Chondrocyte (in vitro differentiated cells): Measurements from ENCODE around the gene AGBL5. TPM values are rescaled to one million over a fixed set of nuclear protein-coding genes. Genes with fewer than 3 reads are reported as not detected.

ENCODE experiments used
- DNase-seq: peaks from one replicate; pipeline ENCODE4 v3.0.0; 2021; ENCODE audit warnings: mixed read lengths, low spot score
- H3K27ac Mint-ChIP-seq: one replicate; pipeline ENCODE4 v1.8.0; 2021; ENCODE audit warnings: mild to moderate bottlenecking, moderate library complexity, mixed read lengths; ENCODE audit not compliant: unreplicated experiment
- H3K27me3 Mint-ChIP-seq: 2 replicates; pipeline ENCODE4 v1.8.0; 2021; ENCODE audit warnings: low read depth, mixed read lengths
- H3K36me3 Mint-ChIP-seq: 2 replicates; pipeline ENCODE4 v1.8.0; 2021; ENCODE audit warnings: low read depth, mixed read lengths
- H3K4me1 Mint-ChIP-seq: 2 replicates; pipeline ENCODE4 v1.8.0; 2021; ENCODE audit warnings: low read depth, mild to moderate bottlenecking, mixed read lengths
- H3K4me3 Mint-ChIP-seq: one replicate; pipeline ENCODE4 v1.8.0; 2021; ENCODE audit warnings: mild to moderate bottlenecking, moderate library complexity, mixed read lengths; ENCODE audit not compliant: unreplicated experiment
- H3K9me3 Mint-ChIP-seq: 2 replicates; pipeline ENCODE4 v1.8.0; 2021; ENCODE audit warnings: low read depth, mixed read lengths
- long read RNA-seq: library from polyadenylated mRNA; stranded (forward); transcript quantifications from one replicate; pipeline ENCODE4 v2.0.0, GENCODE V29; 2021
- total RNA-seq: library from RNA; stranded (reverse); gene quantifications from 3 replicates; pipeline ENCODE4 v1.2.1, GENCODE V29; 2021
- TF ChIP-seq, protein P1 (sequence below): fragments of 200-600 bp; sonication (generic); IDR thresholded peaks from 2 replicates; pipeline ENCODE4 v1.5.0; 2021; ENCODE audit warnings: antibody characterized with exemption, mild to moderate bottlenecking, moderate library complexity

The AGBL5 gene, protein sequence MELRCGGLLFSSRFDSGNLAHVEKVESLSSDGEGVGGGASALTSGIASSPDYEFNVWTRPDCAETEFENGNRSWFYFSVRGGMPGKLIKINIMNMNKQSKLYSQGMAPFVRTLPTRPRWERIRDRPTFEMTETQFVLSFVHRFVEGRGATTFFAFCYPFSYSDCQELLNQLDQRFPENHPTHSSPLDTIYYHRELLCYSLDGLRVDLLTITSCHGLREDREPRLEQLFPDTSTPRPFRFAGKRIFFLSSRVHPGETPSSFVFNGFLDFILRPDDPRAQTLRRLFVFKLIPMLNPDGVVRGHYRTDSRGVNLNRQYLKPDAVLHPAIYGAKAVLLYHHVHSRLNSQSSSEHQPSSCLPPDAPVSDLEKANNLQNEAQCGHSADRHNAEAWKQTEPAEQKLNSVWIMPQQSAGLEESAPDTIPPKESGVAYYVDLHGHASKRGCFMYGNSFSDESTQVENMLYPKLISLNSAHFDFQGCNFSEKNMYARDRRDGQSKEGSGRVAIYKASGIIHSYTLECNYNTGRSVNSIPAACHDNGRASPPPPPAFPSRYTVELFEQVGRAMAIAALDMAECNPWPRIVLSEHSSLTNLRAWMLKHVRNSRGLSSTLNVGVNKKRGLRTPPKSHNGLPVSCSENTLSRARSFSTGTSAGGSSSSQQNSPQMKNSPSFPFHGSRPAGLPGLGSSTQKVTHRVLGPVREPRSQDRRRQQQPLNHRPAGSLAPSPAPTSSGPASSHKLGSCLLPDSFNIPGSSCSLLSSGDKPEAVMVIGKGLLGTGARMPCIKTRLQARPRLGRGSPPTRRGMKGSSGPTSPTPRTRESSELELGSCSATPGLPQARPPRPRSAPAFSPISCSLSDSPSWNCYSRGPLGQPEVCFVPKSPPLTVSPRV
- total RNA-seq = 14.0 to 31.8 TPM (median 16.3 TPM) in 3 replicates
- long read RNA-seq, transcript AGBL5-201 (11 exons, 2,382 nt) = major isoform, 7 of 31 reads
- long read RNA-seq, partial matches to known transcripts = 4 of 31 reads
- long read RNA-seq, other reads (novel, unspliced or antisense) = 18 of 31 reads

DNA sequence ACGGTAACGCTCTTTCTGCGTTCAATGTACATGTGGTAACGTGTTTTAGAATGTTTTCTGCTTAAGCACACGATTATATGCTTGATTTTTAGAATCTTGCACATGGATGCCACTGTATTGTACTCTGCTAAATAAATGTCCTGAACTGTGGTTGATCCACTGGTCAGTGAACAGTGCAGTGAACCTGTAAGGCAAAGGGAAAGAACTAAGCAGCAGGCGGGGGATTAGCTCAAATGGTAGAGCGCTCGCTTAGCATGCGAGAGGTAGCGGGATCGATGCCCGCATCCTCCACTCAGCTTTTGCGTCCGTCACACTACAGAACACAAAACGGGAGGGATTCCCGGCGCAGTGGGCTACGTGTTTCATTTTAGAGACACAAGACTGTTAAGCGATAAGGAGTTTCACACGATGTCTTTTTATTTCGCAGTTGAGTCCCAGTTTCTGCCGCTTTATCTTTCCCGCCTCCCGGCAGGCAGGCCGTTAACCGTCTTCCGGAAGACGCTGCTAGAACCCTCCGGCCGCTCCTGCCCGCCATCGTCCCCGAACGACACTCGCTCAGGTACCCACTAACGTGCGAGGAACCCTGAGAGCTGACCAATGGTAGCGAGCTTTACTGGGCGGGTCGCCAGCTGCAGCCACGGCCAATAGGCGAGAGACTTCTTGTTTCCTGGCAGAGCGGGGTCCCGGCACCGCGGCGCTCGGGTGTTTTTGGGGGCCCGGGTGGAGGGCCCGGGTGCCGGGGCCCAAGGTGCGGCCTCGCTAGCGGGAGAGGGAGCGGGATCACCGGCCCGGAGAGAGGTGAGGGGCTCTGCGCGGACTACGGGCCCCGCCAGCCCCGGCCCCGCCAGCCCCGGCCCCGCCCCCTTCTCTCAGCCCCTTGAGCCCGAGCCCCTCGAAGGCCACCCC is at the start of gene AGBL5:
AGBL5 (plus strand) TSS at position 673 of the 906 bp plus-strand sequence. CDS start 1,291 bp downstream, outside the sequence.
- Mint-ChIP-seq H3K27me3 (no peaks in the 10 kb centered on the region), H3K27ac (peak within 1 kb of the TSS; percentile 99), H3K4me3 (peak within 1 kb of the TSS; percentile 88), H3K4me1 (peaks cover 13% of the 10 kb centered on the region), H3K36me3 (peaks cover 6% of the 10 kb centered on the region), H3K9me3 (no peaks in the 10 kb centered on the region)
- DNase-seq = peak; percentile 97
- TF ChIP-seq, protein P1, sequence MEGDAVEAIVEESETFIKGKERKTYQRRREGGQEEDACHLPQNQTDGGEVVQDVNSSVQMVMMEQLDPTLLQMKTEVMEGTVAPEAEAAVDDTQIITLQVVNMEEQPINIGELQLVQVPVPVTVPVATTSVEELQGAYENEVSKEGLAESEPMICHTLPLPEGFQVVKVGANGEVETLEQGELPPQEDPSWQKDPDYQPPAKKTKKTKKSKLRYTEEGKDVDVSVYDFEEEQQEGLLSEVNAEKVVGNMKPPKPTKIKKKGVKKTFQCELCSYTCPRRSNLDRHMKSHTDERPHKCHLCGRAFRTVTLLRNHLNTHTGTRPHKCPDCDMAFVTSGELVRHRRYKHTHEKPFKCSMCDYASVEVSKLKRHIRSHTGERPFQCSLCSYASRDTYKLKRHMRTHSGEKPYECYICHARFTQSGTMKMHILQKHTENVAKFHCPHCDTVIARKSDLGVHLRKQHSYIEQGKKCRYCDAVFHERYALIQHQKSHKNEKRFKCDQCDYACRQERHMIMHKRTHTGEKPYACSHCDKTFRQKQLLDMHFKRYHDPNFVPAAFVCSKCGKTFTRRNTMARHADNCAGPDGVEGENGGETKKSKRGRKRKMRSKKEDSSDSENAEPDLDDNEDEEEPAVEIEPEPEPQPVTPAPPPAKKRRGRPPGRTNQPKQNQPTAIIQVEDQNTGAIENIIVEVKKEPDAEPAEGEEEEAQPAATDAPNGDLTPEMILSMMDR = no peak

DNA sequence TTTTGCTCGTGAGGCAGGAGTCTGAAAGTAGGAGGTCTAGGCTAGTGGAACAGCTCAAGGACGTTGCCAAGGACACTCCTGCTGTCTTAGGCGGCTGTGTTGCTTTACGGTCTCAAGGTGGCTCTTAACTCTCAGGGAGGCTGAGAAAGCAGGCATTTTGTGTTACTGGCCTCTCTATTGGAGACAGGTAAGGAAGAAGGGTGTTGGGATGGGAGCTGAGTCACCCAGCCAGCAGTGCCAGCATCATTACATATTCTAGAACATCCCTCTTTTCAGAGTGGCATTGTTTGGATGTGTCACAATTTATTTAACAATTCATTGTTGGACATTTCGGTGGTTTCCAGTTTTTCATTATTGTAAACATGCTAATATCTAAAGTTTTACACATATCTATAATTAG is 49.5 kb upstream of the AGBL5 start:
- TF ChIP-seq, protein P1 = no peak

DNA sequence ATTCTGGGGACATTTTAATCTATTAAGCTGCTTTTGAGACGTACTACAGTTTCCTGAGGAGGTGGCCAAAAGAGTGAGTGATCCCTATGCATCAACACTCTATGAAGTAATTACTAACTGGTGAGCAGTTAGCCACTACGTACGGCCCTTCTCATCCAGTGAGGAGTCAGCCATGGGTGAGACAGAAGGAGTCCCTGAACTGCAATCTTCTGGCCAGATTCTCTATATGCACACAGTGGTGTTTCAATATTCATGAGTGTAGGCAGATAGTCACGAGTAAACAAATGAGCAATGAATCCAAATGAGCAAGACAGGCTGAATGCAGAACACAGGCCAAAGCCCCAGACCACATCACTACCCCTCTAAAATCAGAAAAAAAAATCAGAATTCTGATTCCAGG is 48.5 kb upstream of the AGBL5 start:
- peaks cover 2% of the 10 kb centered on the region for H3K36me3 Mint-ChIP-seq
- DNase-seq = no peak
- no peak overlapping the region for H3K4me3 Mint-ChIP-seq
- TF ChIP-seq, protein P1 = no peak
- H3K27ac Mint-ChIP-seq = no peak overlapping the region
- no peaks in the 10 kb centered on the region for H3K9me3 Mint-ChIP-seq
- no peaks in the 10 kb centered on the region for H3K27me3 Mint-ChIP-seq
- H3K4me1 Mint-ChIP-seq = peaks cover 6% of the 10 kb centered on the region

More for the DNA sequence above, 49.5 kb upstream of the AGBL5 start:
- no peak for DNase-seq
- Mint-ChIP-seq H3K36me3 (peaks cover 2% of the 10 kb centered on the region), H3K4me3 (no peak overlapping the region), H3K27me3 (no peaks in the 10 kb centered on the region), H3K4me1 (peaks cover 6% of the 10 kb centered on the region), H3K27ac (no peak overlapping the region), H3K9me3 (no peaks in the 10 kb centered on the region)

DNA sequence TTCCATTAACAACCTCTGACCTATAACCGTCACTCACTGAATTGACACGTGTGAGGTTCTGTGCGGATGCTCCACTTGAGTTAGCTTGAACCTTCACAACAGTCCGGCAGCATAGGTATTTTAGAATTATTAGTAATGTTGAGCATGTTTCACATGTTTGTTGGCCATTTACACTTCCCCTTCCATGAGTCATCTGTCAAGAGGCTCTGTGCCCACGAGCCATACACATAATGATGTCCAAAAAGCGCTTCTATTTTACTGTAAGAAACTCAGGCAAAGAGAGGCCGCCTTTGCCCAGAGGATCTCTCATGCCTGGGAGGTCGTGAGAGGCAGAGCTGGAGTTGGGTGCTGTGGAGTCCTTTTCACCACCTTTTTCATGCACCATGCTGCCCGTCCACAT is 47.6 kb upstream of the AGBL5 start:
- peaks cover 6% of the 10 kb centered on the region for H3K4me1 Mint-ChIP-seq
- no peak for DNase-seq
- H3K27ac Mint-ChIP-seq = no peak overlapping the region
- H3K27me3 Mint-ChIP-seq = no peaks in the 10 kb centered on the region
- H3K4me3 Mint-ChIP-seq = no peak overlapping the region
- no peaks in the 10 kb centered on the region for H3K9me3 Mint-ChIP-seq
- peaks cover 2% of the 10 kb centered on the region for H3K36me3 Mint-ChIP-seq
- TF ChIP-seq, protein P1 = no peak
